ENCODE data around the gene MRC2.

GRCh38 chr17:62629556-62630364 is 2.3 kb downstream of the MRC2 start:
- TF ChIP-seq CTCF (conservative IDR thresholded peaks at IDR 0.05; ENCODE audit: low read length) (no peak), EZH2phosphoT487 (IDR thresholded peaks at IDR 0.05; ENCODE audit: borderline replicate concordance) (no peak)

Measured in Loucy (cell line).